Measurements from ENCODE around the gene ADARB1.
A peak's percentile ranks its signal among the peaks of the same experiment; 100 is the strongest.

ADARB1 gene

DNA sequence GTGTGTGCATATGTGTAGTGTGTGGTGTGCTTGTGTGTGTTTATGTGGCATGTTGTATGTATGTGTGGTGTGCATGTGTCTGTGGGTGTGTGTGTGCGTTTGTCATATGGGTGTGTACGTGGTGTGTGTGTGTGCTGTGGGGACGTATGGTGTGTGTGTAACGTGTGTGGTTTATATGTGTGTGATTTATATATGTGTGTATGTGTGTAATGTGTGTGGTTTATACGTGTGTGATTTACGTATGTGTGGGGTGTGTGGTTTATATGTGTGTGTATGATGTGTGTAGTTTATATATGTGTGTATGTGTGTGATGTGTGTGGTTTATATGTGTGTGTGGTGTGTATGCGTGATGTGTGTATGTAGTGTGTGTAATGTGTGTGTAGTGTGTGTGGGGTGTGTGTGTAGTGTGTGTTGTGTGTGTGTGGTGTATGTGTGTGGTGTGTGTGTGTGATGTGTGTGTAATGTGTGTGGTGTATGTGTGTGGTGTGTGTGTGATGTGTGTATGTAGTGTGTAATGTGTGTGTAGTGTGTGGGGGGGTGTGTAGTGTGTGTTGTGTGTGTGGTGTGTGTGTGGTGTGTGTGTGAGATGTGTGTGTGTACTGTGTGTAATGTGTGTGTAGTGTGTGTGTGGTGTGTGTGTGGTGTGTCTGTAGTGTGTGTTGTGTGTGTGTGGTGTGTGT lies 32.3 kb upstream of the ADARB1 start (continued):
- TF ChIP-seq ZBTB8A (tag by site-specific recombination; IDR thresholded peaks at IDR 0.05) (no peak), KLF7 (tag by site-specific recombination; IDR thresholded peaks at IDR 0.05; ENCODE audit: borderline replicate concordance) (no peak), ZXDB (tag by site-specific recombination; IDR thresholded peaks at IDR 0.05) (no peak), ZNF677 (tag by site-specific recombination; IDR thresholded peaks at IDR 0.05) (no peak), PRDM1 (tag by site-specific recombination; IDR thresholded peaks at IDR 0.05) (no peak), ZNF548 (tag by site-specific recombination; IDR thresholded peaks at IDR 0.05) (no peak), ZNF112 (tag by site-specific recombination; IDR thresholded peaks at IDR 0.05) (0 out of 2 replicates have a peak, but pooled peaks have one; percentile 40), ZNF266 (tag by site-specific recombination; IDR thresholded peaks at IDR 0.05; ENCODE audit: low read depth) (no peak), FEZF1 (tag by site-specific recombination; IDR thresholded peaks at IDR 0.05) (no peak), ZEB2 (tag by site-specific recombination; IDR thresholded peaks at IDR 0.05) (no peak), ZNF114 (tag by site-specific recombination; IDR thresholded peaks at IDR 0.05) (peak; percentile 74; the same call in 1 of the 2 replicates), ZNF404 (tag by site-specific recombination; IDR thresholded peaks at IDR 0.05) (no peak), ZNF23 (tag by site-specific recombination; IDR thresholded peaks at IDR 0.05; ENCODE audit: borderline replicate concordance) (no peak), ZNF37A (tag by site-specific recombination; IDR thresholded peaks at IDR 0.05) (no peak), SCRT1 (tag by site-specific recombination; IDR thresholded peaks at IDR 0.05; ENCODE audit: borderline replicate concordance) (no peak), ZBTB1 (tag by site-specific recombination; IDR thresholded peaks at IDR 0.05) (no peak), ZNF837 (tag by site-specific recombination; IDR thresholded peaks at IDR 0.05) (no peak), ZNF394 (tag by site-specific recombination; IDR thresholded peaks at IDR 0.05; ENCODE audit: borderline replicate concordance) (no peak), ZNF747 (tag by site-specific recombination; IDR thresholded peaks at IDR 0.05) (no peak), ZBTB21 (tag by site-specific recombination; IDR thresholded peaks at IDR 0.05) (no peak)
- TF ChIP-seq, protein P1, sequence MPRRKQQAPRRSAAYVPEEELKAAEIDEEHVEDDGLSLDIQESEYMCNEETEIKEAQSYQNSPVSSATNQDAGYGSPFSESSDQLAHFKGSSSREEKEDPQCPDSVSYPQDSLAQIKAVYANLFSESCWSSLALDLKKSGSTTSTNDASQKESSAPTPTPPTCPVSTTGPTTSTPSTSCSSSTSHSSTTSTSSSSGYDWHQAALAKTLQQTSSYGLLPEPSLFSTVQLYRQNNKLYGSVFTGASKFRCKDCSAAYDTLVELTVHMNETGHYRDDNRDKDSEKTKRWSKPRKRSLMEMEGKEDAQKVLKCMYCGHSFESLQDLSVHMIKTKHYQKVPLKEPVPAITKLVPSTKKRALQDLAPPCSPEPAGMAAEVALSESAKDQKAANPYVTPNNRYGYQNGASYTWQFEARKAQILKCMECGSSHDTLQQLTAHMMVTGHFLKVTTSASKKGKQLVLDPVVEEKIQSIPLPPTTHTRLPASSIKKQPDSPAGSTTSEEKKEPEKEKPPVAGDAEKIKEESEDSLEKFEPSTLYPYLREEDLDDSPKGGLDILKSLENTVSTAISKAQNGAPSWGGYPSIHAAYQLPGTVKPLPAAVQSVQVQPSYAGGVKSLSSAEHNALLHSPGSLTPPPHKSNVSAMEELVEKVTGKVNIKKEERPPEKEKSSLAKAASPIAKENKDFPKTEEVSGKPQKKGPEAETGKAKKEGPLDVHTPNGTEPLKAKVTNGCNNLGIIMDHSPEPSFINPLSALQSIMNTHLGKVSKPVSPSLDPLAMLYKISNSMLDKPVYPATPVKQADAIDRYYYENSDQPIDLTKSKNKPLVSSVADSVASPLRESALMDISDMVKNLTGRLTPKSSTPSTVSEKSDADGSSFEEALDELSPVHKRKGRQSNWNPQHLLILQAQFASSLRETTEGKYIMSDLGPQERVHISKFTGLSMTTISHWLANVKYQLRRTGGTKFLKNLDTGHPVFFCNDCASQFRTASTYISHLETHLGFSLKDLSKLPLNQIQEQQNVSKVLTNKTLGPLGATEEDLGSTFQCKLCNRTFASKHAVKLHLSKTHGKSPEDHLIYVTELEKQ (tag by site-specific recombination; IDR thresholded peaks at IDR 0.05; ENCODE audit: borderline replicate concordance) = no peak
- TF ChIP-seq, protein P2, sequence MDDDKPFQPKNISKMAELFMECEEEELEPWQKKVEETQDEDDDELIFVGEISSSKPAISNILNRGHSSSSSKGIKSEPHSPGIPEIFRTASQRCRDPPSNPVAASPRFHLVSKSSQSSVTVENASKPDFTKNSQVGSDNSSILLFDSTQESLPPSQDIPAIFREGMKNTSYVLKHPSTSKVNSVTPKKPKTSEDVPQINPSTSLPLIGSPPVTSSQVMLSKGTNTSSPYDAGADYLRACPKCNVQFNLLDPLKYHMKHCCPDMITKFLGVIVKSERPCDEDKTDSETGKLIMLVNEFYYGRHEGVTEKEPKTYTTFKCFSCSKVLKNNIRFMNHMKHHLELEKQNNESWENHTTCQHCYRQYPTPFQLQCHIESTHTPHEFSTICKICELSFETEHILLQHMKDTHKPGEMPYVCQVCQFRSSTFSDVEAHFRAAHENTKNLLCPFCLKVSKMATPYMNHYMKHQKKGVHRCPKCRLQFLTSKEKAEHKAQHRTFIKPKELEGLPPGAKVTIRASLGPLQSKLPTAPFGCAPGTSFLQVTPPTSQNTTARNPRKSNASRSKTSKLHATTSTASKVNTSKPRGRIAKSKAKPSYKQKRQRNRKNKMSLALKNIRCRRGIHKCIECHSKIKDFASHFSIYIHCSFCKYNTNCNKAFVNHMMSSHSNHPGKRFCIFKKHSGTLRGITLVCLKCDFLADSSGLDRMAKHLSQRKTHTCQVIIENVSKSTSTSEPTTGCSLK (tag by site-specific recombination; IDR thresholded peaks at IDR 0.05) = no peak
- TF ChIP-seq, protein P3, sequence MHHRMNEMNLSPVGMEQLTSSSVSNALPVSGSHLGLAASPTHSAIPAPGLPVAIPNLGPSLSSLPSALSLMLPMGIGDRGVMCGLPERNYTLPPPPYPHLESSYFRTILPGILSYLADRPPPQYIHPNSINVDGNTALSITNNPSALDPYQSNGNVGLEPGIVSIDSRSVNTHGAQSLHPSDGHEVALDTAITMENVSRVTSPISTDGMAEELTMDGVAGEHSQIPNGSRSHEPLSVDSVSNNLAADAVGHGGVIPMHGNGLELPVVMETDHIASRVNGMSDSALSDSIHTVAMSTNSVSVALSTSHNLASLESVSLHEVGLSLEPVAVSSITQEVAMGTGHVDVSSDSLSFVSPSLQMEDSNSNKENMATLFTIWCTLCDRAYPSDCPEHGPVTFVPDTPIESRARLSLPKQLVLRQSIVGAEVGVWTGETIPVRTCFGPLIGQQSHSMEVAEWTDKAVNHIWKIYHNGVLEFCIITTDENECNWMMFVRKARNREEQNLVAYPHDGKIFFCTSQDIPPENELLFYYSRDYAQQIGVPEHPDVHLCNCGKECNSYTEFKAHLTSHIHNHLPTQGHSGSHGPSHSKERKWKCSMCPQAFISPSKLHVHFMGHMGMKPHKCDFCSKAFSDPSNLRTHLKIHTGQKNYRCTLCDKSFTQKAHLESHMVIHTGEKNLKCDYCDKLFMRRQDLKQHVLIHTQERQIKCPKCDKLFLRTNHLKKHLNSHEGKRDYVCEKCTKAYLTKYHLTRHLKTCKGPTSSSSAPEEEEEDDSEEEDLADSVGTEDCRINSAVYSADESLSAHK (tag by site-specific recombination; IDR thresholded peaks at IDR 0.05) = no peak
- TF ChIP-seq, protein P4, sequence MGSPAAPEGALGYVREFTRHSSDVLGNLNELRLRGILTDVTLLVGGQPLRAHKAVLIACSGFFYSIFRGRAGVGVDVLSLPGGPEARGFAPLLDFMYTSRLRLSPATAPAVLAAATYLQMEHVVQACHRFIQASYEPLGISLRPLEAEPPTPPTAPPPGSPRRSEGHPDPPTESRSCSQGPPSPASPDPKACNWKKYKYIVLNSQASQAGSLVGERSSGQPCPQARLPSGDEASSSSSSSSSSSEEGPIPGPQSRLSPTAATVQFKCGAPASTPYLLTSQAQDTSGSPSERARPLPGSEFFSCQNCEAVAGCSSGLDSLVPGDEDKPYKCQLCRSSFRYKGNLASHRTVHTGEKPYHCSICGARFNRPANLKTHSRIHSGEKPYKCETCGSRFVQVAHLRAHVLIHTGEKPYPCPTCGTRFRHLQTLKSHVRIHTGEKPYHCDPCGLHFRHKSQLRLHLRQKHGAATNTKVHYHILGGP (tag by site-specific recombination; IDR thresholded peaks at IDR 0.05) = peak; percentile 25; the same call in 1 of the 2 replicates
